ENCODE results near the gene PUM1.
"Not testable (repeated sequence)": the region's sequence is repeated elsewhere in the genome, so short reads cannot be mapped to it uniquely, and the experiment has no call there.

PUM1 gene

DNA sequence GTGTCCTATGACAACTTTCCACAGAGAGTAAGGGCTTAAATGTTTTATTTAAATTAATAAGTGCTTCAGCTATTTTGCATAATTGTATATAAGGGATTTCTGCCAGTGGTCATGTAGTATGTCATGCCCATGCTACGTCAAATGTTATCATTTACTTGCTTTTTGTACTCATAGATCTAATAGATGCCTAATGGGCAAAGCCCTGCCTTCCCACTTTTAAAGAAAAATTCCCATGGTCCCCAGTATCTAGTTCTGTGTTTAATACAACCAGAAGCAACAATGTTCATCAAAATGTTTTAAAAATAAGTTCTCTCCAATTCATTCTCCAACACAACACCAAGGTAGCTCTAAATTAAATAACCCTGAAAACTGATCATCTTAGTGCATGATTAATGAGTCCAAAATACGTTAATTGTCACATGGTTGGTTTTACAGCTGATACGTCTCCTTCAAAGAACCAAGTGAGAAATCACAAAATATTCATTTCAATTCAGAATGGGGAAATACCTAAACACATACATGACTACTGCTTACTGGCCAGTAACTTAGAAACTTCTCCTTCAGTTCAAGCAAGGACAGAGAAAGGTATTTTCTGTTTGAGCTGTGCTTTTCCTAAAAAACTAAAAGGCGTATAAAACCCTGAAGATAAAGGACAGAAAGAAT is 107.8 kb downstream of the PUM1 start:
- DNase-seq, result no peak

DNA sequence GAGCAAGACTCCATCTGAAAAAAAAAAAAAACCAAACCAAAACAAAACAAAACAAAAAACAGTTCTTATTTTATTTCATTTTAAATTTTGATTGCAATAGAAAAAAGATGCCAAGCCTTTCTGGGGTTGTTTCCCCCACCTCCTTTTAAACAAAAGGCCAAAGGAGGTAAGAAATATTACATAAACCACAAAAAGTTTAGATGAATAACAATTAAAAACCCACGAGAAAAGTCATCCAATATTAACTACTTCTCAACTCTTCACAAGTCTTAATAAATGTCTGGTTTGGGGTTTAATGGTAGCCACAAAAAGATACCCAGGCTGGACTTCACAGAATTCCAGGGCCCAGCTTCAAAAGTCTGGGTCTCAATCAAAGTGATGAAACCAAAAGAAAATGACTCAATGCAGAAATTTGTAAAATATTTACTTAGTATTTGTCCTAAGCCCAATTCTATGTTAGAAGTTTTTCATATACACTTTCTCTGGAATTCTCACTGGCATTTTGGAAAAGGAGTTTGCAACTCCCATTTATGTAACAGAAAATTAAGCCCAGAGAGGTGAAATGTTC is 110.0 kb downstream of the PUM1 start:
- no peak for DNase-seq

DNA sequence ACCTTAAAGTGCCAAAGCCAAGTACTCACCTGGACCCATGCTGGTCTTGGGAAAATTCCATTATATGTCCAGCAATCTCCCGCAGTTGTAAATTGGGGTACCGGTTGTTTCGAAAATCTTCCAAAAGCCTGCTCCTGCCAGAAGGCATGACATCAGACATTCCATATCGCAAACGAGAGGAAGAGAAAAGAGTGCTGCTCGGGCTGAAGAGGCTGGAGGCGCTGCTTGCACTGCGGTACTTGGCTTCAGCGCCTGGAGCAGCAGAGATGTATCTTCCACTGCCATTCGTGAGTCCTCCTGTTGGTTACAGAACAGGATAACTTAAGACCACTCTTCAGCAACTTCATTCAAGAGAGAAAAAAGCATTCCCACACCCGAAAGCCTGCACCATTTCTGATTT is 111.8 kb downstream of the PUM1 start:
- DNase-seq, result no peak

DNA sequence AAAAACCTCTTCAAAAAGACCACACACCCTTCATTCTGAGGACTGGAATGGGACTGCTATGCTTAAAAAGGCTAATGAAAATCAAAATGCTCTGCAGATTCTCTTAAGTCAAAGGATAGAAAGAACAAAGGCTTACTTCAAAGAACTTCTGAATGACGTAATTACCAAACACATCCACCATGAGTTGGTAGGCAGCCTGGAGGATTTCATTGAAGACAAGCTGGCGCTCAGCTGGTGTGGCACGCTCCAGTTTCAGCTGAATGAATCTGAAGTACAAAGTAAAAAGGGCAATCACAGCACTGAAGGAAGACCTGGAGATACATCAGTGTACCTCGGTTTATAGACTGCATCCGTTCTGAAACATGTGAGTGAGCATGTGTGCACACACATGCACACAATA is 113.4 kb downstream of the PUM1 start:
- no peak for DNase-seq

DNA sequence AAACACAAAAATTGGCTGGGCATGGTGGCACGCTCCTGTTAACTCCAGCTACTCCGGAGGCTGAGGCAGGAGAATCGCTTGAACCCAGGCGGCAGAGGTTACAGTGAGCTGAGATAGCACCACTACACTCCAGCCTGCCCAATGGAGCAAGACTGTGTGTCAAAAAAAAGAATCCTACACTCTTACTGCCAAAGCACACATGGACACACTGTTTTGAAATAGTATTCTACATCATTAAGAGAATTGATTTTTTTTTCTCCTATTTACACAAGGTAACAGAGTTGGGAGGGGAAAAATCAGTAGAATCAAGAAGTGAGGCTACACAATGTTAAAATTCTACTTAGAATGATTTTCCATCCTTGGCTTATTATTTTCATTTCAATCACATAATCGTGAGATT is 114.8 kb downstream of the PUM1 start:
- no peak for DNase-seq

DNA sequence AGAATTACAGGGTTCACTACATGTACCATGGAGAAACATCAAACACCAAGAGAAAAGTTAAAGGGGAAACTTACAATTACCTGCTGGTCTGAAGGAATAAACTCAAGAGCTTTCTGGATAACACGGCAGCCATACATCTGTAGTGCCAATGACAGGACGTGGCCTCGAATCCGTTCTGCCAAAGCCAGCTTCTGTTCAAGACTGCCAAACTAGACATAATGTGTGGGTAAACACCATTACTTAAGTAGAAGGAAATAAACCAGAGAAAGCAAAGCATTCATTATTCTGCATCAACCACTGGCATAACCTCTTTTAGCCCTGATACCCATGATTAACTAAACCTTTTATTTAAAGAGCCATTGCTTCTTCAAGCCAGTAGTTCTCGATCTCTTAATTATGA is 115.5 kb downstream of the PUM1 start:
- DNase-seq, result no peak

DNA sequence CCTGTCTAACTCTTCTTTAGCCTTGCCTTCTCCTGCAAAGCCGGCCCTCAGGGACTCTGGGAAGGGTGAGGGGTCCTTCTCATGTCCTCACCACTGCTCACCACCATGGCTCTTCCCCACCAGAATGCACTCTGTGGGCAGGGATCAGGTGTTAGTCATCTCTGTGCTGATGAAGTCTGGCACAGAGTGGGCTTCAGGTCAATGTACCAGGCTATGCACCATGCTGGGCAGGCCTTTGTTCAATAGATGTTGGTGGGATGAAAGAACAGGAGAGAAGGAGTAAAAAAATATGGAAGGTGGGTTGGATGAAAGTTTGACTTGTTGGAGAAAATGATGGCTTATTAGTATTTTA is 116.1 kb downstream of the PUM1 start:
- not testable (repeated sequence) for DNase-seq

DNA sequence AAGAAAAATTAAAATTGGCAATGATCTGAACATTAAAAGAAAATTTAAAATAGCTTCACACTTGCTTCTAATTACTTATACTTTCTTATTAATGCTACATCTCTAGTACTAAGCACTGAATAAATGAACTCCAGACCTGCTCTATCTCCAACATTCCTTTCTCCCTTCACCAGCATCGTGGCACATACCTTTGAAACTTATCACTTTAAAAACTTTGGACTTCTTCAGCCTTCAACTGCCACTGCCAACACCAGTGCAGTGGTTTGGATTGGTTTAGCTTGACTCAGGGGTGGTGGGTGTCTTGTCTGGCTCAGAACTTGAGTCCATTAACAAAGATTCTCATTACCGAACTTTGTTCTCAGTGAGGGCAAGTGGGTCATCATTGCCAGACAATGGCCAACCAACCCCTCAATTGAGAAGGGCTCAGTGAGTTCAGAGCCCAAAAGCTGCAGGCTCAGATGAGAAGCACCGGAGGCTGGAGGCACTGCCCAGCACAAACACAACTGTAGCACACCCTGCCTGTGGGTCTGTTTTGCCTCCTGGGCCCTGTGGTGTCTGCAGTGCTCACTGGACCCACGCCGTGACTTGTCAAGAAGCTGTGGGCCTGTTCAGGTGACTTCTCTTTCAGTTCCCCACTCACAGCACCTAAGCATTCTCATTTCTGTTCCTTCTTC is 116.6 kb downstream of the PUM1 start:
- not testable (repeated sequence) for DNase-seq

DNA sequence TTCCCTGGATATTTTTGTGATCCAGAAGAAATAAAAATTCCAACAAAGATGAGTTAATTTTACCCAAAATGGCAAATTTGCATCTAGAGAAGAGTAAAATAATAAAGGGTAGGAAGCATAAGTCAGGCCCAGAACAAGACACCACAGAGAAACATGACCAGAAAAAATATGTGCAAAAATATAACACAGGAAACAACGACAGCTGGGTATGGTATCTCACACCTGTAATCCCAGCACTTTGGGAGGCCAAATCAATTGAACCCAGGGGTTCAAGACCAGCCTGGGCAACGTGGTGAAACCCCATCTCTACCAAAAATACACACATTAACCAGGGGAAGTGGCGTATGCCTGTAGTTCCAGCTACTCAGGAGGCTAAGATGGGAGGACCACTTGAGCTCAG is 117.2 kb downstream of the PUM1 start:
- no peak for DNase-seq

DNA sequence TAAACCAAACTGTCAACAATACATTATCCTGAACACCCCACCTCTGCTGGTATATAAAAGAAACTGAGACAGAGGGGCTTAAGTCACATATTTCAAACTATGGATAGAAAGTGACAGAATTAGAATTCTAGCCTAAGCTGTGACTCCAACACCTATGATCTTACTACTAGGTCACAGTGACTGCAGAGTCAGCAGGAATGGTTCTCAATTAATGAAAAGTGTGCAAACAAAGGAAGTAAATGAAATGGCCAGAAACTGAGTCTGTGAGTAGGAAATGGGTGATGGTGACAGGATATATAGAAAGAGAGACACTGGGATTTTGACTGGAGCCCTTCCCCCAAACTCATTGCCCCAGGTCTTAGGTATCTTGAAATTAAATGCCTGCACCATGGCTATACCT is 118.3 kb downstream of the PUM1 start:
- DNase-seq, result no peak

DNA sequence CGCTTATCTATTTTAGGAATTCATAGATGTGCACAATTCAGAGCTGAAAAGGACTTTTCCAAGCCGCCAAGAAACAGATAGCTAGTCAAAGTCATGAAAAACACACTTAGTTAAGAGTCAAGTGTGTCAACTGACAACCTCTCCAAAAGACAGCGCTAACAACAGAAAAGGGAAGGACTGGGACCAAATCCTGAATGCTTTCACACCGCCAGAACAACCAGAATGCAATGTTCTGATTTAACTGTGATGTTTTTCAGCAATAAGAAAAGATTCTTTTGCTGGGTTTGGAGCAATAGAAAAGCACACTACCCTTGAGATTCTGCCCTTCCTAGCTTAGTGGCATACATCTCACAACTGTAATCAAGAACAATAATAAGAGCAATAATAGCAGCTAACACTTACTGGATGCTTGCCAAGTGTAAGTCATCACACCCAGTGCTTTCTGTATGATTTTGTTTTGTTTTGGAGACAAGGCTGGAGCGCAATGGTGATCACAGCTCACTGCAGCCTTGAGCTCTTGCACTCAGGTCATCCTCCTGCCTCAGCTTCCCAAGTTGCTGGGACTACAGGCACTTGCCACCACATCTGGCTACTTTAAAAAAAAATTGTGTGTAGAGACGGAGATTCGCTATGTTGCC is 123.1 kb downstream of the PUM1 start:
- DNase-seq, result no peak

DNA sequence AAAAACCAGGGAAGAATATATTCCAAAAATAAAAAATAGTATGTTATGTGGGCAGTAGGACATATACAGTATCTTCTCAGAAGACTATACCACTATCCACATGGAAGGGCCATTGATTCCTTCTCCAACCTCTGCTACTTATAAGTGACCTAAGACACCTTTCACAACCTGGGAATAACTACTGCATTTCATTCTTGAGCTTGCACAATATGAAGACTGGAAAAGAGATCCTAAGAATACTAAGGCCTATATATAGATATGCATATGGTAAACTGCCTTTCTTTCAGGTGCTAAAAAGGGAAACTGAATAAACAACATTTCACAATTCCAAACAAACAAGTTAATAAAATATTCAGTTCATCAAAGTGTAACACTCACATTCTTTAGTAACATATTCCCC is 125.0 kb downstream of the PUM1 start:
- DNase-seq, result no peak

DNA sequence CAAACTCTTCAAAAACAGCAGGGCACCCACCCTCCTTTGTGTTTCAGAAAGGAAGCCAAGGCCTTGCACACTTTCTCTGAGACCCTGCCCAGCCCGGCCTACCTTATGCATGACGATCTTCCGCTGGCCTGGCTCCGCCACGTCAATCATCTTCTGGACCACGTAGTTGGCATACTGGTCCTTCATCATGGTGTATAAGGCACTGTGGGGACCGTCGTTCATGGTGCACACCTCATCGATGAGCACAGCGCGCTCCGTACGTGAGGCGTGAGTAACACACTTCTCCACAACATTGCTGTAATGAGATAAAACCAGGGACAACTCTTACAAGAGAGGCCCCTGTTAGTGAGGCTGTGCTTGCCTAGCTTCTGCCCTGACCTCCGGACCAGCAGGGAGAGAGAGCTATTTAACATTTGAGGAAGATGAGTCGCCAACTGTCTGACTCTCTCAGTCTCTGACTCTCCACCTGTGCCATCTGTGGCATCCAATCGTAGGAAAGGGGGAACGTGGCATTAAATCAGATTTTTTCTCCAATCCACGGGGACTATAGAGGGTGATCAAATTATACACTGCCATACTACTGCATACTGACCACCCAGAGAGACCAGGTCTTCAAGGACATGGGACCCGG is 128.9 kb downstream of the PUM1 start:
- no peak for DNase-seq

DNA sequence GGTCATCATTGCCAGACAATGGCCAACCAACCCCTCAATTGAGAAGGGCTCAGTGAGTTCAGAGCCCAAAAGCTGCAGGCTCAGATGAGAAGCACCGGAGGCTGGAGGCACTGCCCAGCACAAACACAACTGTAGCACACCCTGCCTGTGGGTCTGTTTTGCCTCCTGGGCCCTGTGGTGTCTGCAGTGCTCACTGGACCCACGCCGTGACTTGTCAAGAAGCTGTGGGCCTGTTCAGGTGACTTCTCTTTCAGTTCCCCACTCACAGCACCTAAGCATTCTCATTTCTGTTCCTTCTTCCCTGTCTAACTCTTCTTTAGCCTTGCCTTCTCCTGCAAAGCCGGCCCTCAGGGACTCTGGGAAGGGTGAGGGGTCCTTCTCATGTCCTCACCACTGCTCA is 129.8 kb downstream of the PUM1 start:
- DNase-seq, result not testable (repeated sequence)

DNA sequence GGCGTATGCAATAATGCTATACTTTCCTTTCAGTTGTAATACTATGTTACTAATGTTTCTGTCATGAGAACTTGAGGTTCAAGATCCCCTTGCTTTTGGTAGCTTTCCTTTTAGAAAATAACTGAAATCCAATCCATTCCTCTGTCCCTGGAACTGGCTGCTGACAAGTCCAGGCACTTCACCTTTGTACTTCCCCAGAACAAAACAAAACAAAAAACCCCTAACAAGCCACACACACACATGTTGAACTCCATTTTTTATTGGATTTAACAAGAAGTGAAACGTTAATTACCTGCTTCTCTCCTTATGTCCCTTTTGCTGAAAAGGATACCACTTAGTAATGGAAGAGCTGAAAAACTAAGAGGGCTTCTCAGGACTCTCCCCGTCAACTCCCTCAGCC is 130.9 kb downstream of the PUM1 start:
- no peak for DNase-seq

DNA sequence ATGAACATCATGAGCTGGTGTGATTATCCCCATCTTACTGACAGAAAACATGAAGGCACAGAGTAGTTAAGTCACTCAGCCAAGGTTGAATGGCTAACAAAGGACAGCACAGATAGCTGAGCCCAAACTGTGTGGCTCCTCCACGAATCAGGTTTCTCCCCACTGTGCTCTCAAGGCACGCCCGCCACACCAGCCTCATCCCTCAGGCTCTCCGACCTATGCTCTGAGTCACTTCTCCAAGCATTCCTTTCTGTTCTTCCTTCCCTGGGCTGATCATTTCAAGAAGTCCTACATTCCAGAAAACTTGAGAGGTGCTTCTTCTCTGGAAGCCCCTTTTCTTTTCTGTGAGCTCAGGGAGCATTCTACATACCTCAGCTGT is 131.7 kb downstream of the PUM1 start:
- DNase-seq, result no peak

DNA sequence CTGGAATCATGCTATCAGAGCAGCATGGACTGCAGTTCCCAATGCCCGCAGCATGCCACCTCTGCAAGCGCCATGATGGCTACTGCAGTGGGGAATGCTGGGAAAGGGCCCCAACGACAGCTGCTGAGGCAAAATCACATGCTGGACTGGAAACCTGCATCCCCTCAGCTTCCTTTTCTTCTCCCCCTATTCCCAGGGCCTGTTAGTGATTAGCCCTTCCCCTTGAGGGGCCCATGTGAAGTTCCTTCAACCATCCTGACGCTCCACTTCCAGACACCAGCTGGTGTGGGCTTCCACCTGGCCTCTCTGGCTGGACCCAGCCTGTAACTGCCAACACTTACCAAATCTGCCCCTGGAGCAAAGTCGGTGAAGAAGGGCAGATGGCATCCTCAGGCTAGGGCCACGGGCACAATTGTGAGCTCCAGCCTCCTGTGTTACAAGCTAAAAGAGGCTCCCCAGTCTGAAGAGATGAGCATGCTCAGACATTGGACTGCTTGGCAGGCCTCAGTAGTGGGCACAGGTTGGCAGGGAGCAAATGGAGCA is 134.8 kb downstream of the PUM1 start:
- no peak for DNase-seq

DNA sequence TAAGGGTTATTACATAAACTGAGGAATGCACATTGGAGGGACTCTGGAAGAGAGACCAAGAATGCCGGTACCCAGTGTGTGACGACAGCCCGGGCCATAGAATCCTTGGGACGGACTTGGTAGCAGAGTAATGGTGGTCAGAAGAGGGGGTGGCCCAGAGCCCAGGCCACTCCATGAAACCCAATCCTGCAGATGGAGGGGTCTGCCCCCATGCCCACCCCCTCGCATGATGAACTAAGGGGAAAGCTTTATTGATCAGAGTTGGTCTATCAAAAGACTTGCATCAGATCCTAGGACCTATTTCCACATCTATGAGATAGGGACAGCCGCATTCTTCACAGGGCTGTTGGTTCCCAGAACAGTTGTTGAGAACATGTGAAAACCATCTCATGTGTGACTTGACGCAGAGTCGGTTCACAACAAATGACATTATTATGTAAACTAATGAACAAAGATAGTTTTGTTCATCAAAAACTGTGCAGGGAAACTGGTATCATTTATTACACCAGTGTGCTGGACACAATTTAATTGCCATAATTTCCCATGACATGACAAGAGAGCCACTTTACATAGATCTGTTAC is 135.5 kb downstream of the PUM1 start:
- no peak for DNase-seq

DNA sequence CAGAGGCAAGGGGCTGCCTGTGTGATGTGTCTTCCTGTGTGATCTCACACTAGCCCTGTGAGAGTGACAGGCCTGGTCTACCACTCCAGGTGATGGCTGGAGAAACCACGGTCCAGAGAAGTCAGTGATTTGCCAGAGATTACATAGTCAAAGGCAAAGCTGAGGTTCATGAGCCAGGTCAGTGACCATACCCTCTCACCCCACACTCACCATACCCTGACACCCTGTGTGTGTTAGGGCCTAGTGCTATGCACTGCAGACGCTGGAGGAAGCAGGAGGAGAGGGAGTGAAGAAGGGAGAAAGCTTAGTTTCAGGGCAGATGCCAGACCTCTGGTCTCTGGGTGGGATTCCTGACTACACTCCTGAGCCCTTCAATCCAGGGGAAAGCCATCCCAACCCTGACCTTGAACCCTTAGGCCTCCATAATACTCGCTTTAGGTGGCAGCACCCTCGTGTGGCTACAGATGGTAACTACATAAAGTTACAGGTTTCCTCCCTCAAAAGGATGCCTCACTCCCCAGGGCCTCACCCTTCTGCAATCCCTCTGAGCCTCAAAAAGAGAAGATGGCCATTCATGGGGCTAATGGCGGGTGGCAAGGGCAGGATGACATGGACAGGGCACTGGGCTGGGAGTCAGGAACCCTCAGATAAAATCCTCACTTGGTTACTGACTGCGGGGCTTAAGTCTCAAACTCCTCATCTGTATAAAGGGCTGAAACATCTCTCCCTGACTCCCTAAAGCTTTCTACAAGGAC is 136.2 kb downstream of the PUM1 start:
- peak; percentile 76 for DNase-seq

DNA sequence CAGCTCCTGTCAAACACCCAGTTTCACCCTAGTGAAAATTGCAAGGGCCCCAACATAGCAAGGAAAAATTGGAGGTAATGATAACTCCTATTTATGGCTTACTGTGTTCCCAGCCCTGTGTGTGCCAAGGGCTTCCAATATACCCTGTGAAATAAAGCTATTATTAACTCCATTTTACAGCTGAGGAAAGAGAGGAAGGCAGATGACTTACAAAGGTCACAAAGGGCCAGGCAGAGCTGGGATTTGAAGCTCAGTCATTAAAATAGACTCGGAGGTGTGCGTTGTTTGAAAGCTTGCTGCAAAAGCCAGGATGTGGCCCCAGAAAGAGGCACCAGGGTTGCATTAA is 136.8 kb downstream of the PUM1 start:
- DNase-seq, result no peak

DNA sequence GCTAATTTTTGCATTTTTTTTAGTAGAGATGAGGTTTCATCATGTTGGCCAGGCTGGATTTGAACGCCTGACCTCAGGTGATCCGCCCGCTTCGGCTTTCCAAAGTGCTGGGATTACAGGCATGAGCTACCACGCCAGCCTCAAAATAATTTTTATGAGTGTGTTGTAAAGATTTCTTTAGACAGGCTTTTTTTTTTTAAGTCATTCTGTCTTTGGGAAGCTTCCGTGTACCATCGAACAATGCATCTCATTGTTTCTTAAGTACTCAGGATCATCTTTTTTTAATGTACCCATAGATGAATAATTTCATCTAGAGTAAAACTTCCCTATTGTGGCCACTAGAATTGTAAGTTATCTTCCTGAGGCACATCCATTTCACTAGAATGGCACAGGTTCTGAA is 137.3 kb downstream of the PUM1 start:
- no peak for DNase-seq

DNA sequence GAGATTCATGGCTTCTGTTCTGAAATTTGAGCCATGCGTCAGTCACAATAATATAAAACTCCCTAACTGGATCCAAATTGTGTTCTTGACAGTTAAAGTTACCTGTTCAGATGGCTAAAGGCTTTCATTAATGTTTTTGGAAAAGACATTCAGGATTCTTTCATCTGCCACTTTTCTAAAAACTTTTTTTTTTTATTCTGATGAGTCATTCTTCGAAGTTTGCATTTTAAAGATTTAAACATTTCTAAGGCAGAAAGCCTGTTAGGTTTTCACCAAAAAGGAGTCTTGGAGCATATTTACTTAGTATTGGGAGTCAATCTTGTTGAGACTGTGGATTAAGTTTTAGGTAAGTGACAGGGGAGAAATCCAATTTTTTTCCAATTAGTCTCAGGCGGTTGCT is 138.1 kb downstream of the PUM1 start:
- no peak for DNase-seq

DNA sequence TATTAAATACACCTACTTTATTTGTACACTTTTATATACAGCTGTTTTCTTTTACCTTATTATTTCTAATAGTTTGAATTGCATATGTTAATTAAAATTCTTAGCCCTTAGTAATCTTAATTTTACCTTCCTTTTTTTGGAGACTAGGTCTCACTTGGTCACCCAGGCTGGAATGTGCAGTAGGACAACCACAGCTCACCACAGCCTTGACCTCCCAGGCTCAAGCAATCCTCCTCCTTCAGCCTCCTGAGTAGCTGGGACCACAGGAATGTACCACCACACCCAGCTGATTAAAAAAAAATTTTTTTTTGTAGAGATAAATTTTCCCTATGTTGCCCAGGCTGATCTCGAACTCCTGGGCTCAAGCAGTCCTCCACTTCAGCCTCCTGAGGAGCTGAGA is 141.9 kb downstream of the PUM1 start:
- DNase-seq, result no peak
